Gastroesophageal sphincter (tissue), 4 donors: ENCODE measurements around the gene SEMA5B. TPM values are rescaled to one million over a fixed set of nuclear protein-coding genes. Genes with fewer than 3 reads are reported as not detected.

ENCODE experiments used
- ATAC-seq: fragments of 150-250 bp; one replicate; pipeline ENCODE4 v1.9.1; 2016; ENCODE audit warnings: mild to moderate bottlenecking, moderate library complexity
- H3K27ac ChIP-seq, 4 donors: fragments of 200-600 bp; sonication (generic) in 3 of 4; 1 replicate in 3 of 4; 2 replicates in 1 of 4; pipeline ENCODE4 v1.5.1; 2016 to 2019
- H3K27me3 ChIP-seq: fragments of 200-600 bp; sonication (generic); one replicate; pipeline ENCODE4 v1.5.1; 2019
- H3K36me3 ChIP-seq, 2 donors: fragments of 200-600 bp; sonication (generic); one replicate each; pipeline ENCODE4 v1.5.1; 2019; ENCODE audit warnings: control low read depth in 1 of 2
- H3K4me1 ChIP-seq, 3 donors: fragments of 200-600 bp; sonication (generic); 1 replicate in 2 of 3; 2 replicates in 1 of 3; pipeline ENCODE4 v1.5.1; 2016 to 2019; ENCODE audit warnings: control low read depth in 2 of 3
- H3K4me3 ChIP-seq, 2 donors: fragments of 200-600 bp; sonication (generic); one replicate each; pipeline ENCODE4 v1.5.1; 2019; ENCODE audit warnings: mild to moderate bottlenecking in 1 of 2, moderate library complexity in 1 of 2
- H3K9me3 ChIP-seq, 3 donors: fragments of 200-600 bp; sonication (generic); one replicate each; pipeline ENCODE4 v1.5.1; 2017 to 2019; ENCODE audit warnings: control low read depth in 2 of 3
- EP300 ChIP-seq: sonication (generic); formaldehyde crosslinking; IDR thresholded peaks from one replicate; pipeline ENCODE4 v1.6.1; 2017; ENCODE audit warnings: antibody characterized with exemption, mild to moderate bottlenecking
- POLR2A ChIP-seq, 2 donors: fragments of 450-650 bp; IDR thresholded peaks; one replicate each; pipeline ENCODE4 v1.6.1; 2017; ENCODE audit warnings: antibody characterized with exemption in 2 of 2, mild to moderate bottlenecking in 2 of 2, moderate library complexity in 1 of 2
- POLR2AphosphoS5 ChIP-seq: sonication (generic); formaldehyde crosslinking; IDR thresholded peaks from one replicate; pipeline ENCODE4 v1.6.1; 2017; ENCODE audit warnings: antibody characterized with exemption
- WGBS, 2 donors: methylation state at CpG; one replicate each; pipeline ENCODE4 v1.1.5; 2018; ENCODE audit warnings: low coverage in 1 of 2; 5-methylcytosine and 5-hydroxymethylcytosine counted together
- total RNA-seq, 4 donors: library from RNA; depleted of rRNA; stranded (reverse); fragments of >200 nt; gene quantifications; one replicate each; pipeline ENCODE4 v1.1.0, GENCODE V29; 2016
- TF ChIP-seq, protein P1 (sequence below), 4 experiments: fragments of 200-600 bp in 2 of 4; fragments of 450-650 bp in 2 of 4; sonication (generic) in 1 of 4; IDR thresholded peaks; one replicate each; pipeline ENCODE4 v1.5.1; 2017 to 2019; ENCODE audit warnings: antibody characterized with exemption in 4 of 4, mild to moderate bottlenecking in 2 of 4, moderate library complexity in 2 of 4

SEMA5B gene
- total RNA-seq, 4 donors from 2014 or later = 0.31 to 0.69 (median 0.32) TPM; not detected in 1

DNA sequence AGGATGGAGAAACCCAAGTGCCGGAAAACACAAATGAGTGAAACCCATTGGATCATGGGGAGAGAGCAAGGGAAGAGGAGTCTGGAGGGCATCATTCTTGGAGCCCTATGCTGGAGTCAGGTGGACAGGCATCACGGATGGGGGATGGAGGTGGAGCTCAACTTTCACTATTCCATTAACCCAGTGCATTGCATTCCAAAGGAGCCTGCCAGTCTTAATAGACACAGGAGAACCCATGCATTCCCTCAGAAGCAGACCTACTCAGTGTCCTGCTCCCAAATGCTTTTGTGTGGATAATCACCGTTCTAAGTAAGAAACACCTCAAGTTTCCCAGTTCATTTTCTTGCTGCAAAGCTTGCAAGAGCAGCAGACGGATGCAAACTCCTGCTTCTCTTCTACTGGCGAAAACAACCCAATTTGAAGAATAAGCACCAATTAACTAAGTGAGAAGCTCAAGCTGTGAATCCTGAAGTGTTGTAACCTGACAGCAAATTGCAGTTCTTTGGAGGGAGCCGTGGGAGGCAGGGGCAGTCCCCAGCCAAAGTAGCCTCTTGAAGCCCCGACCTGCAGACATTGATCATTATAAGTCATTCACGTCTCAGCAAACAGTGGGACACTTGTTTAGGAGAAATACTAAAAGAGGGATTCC is 25.3 kb downstream of the SEMA5B start:
- ATAC-seq = no peak
- Histone ChIP-seq H3K27me3 (peaks cover 6% of the 10 kb centered on the region), H3K4me3 (no peak overlapping the region), H3K36me3 (no peaks in the 10 kb centered on the region), H3K4me1 (no peaks in the 10 kb centered on the region), H3K27ac (no peak overlapping the region), H3K9me3 (no peaks in the 10 kb centered on the region)
- TF ChIP-seq POLR2A (IDR thresholded peaks at IDR 0.05) = no peak
- TF ChIP-seq, protein P1, sequence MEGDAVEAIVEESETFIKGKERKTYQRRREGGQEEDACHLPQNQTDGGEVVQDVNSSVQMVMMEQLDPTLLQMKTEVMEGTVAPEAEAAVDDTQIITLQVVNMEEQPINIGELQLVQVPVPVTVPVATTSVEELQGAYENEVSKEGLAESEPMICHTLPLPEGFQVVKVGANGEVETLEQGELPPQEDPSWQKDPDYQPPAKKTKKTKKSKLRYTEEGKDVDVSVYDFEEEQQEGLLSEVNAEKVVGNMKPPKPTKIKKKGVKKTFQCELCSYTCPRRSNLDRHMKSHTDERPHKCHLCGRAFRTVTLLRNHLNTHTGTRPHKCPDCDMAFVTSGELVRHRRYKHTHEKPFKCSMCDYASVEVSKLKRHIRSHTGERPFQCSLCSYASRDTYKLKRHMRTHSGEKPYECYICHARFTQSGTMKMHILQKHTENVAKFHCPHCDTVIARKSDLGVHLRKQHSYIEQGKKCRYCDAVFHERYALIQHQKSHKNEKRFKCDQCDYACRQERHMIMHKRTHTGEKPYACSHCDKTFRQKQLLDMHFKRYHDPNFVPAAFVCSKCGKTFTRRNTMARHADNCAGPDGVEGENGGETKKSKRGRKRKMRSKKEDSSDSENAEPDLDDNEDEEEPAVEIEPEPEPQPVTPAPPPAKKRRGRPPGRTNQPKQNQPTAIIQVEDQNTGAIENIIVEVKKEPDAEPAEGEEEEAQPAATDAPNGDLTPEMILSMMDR (IDR thresholded peaks at IDR 0.05) = no peak
- no peak for TF ChIP-seq POLR2AphosphoS5
- no peak for TF ChIP-seq EP300
- WGBS, 2 donors = 75 to 85% methylated on average over 6 to 7 of the region's 8 CpGs

DNA sequence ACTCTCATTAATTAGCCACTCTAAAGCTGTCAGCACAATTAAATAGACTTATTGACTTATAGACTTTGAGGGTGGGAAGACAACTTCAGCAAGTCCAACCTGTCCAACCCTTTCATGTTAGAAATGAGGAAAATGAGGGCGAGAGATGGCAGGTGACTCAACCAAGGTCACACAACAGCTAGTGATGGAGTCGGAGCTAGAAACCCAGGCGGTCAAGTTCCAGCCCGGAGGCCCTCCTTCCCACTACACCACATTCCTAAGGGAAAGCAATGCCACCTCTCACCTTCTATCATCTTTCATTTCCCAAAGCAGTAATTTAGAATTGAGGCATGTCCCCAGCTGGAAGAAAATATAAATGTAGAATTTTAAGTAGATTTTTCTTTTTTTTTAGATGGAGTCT is 28.7 kb downstream of the SEMA5B start:
- TF ChIP-seq POLR2A (IDR thresholded peaks at IDR 0.05) (no peak), POLR2AphosphoS5 (no peak), EP300 (no peak)
- TF ChIP-seq, protein P1 (IDR thresholded peaks at IDR 0.05) = no peak
- Histone ChIP-seq H3K4me3 (no peak overlapping the region), H3K27ac (no peak overlapping the region), H3K9me3 (no peaks in the 10 kb centered on the region), H3K4me1 (peaks cover 0 to 13% (median 0%) of the 10 kb centered on the region in 3 donors), H3K27me3 (peaks cover 6% of the 10 kb centered on the region), H3K36me3 (no peaks in the 10 kb centered on the region)
- WGBS, 2 donors = 90 to 95% methylated on average over 4 of the region's 4 CpGs
- ATAC-seq = no peak

DNA sequence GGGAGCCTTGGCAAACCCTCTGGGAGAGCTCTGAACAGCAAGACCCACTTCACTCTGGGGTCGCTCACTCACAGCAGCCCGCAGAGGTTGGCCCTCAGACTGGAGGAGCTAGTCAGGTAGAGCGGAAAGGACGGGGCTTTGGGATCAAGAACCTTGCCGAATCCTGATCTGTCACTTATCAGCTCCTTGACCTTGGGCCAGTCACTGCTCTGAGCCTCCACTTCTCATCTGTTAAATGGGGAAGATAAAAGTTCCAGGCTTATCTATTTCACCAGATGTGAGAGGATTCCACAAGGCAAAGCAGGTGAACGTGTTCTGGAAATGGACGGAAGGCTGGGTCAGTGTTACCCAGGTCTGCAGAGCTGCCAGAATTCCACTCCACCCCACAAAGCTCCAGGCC is 29.4 kb downstream of the SEMA5B start:
- H3K9me3 ChIP-seq = no peaks in the 10 kb centered on the region
- H3K27me3 ChIP-seq = peaks cover 6% of the 10 kb centered on the region
- no peak for ATAC-seq
- TF ChIP-seq POLR2AphosphoS5 (no peak), EP300 (no peak), POLR2A (IDR thresholded peaks at IDR 0.05) (no peak)
- TF ChIP-seq, protein P1 (IDR thresholded peaks at IDR 0.05) = no peak
- H3K4me1 ChIP-seq = peaks cover 0 to 18% (median under 1%) of the 10 kb centered on the region in 3 donors
- no peaks in the 10 kb centered on the region for H3K36me3 ChIP-seq
- no peak overlapping the region for H3K4me3 ChIP-seq
- 100% methylated on average over 2 of the region's 7 CpGs; no CpG with 5 or more reads in 1 of the 2 donors for whole genome bisulfite sequencing, 2 donors
- H3K27ac ChIP-seq = no peak overlapping the region

DNA sequence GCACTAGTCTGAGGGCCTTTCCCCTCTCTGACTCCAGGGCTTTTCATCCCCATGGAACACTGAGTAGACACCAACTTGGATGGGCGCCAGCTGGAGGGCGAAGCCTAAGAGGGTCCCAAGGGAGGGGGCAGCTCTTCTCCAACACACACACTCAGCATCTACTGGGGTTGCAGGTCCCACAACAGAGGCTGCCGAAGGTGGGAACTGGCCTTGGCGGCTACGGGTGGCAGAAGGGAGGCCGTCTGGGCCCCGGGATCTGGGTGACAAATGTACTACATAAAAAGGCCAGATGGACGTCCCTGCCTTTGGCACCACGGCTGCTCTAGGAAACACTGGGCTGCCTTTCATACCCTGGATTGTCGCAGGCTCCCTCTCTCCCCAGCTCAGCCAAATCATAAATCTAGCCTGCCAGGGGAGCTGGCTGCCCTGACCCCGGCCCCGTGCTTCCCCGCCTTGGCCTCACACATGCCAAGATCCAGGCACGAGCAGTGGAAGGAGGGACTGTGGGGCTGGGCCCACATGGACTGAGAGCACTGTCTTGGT is 31.5 kb downstream of the SEMA5B start:
- no peak overlapping the region for H3K27ac ChIP-seq
- 34% methylated on average over 5 of the region's 14 CpGs; no CpG with 5 or more reads in 1 of the 2 donors for WGBS, 2 donors
- H3K36me3 ChIP-seq = no peaks in the 10 kb centered on the region
- no peak overlapping the region for H3K4me3 ChIP-seq
- TF ChIP-seq POLR2AphosphoS5 (no peak), EP300 (no peak), POLR2A (IDR thresholded peaks at IDR 0.05) (no peak)
- TF ChIP-seq, protein P1 (IDR thresholded peaks at IDR 0.05) = no peak
- no peaks in the 10 kb centered on the region for H3K9me3 ChIP-seq
- H3K4me1 ChIP-seq = peaks cover 0 to 28% (median 7%) of the 10 kb centered on the region in 3 donors
- peaks cover 3% of the 10 kb centered on the region for H3K27me3 ChIP-seq
- no peak for ATAC-seq

DNA sequence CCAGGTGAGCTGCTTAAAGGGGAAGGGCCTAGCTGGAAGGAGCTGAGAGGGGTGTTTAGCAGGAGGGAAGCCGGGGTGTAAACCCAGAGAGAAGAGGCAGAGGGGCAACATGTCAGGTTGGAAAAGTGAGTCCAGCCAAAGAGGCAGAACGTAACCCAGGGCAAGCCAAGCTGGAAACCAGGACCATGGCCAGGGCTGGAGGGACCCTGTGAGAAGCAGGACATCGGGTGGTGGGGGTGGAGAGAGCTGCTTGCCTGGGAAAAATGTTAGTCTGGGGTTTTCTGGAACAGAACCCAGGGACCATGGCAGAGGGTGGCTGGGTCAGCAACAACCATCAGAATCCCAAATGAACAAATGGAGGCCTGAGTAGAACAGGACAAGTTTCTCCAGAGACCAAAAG is 32.6 kb downstream of the SEMA5B start:
- WGBS, 2 donors = 92% methylated on average over 2 of the region's 3 CpGs; no CpG with 5 or more reads in 1 of the 2 donors
- Histone ChIP-seq H3K4me1 (peaks cover 0 to 28% (median 7%) of the 10 kb centered on the region in 3 donors), H3K36me3 (no peaks in the 10 kb centered on the region), H3K4me3 (no peak overlapping the region), H3K9me3 (no peaks in the 10 kb centered on the region), H3K27me3 (peaks cover 13% of the 10 kb centered on the region), H3K27ac (no peak overlapping the region)
- ATAC-seq = no peak
- TF ChIP-seq EP300 (no peak), POLR2AphosphoS5 (no peak), POLR2A (IDR thresholded peaks at IDR 0.05) (no peak)
- TF ChIP-seq, protein P1 (IDR thresholded peaks at IDR 0.05) = no peak
